HUDEP-2 (cell line): ENCODE data around the gene CLCC1.

Experiments used
- DNase-seq, 76 experiments: peaks; one replicate each; lab custom pipeline; 2025; ENCODE audit not compliant: unreplicated experiment in 76 of 76; lab: John Stamatoyannopoulos, UW

The CLCC1 gene

DNA sequence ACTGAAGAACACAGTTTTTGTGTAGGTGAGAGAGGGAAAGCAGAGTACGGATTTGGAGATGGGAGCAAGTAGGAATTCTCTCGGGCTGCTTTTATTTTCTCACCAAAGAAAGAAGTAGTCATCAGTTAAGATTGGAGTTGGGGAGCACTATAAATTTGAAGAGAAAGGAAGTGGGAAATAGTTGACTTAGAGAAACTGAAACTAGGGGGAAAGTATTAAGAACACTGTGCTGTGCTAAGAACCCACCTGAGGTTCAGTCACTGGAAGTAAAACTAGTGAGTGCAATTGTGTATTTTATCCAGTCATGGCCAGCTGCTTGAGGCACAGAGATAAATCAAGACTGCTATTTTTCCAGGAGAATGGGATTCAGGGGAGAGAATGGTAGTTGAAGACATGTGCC lies 37.4 kb downstream of the CLCC1 start:
- DNase-seq = no peak

DNA sequence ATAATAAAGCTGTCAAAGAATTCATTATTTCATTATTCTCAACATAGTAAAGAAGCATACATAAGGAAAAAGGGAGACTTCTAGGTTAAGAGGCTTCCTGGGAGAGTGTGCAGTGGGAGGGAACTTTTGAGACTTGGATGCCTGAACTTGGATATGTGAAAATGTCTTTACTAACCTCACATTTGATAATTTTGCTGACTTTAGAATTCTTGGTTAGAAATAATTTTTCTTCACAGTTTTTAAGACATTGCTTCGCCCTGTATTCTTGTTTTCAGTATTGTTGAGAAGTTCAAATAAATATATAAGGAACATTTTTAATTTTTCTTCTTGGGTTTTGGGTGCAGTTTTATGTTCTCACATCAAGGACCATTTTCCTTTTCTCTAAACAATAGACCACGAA lies 46.5 kb downstream of the CLCC1 start:
- no peak for DNase-seq
